HepG2 (cell line): ENCODE measurements around the gene LPXN. TPM values are rescaled to one million over a fixed set of nuclear protein-coding genes. Genes with fewer than 3 reads are reported as not detected.

ENCODE experiments used
- AKAP8 ChIP-seq: sonication (generic); formaldehyde crosslinking; IDR thresholded peaks from 2 replicates; pipeline ENCODE4 v1.5.1; 2020; ENCODE audit warnings: mild to moderate bottlenecking, missing genetic modification reagents
- BHLHE40 ChIP-seq: IDR thresholded peaks from 2 replicates; pipeline ENCODE4 v1.6.1; 2011; ENCODE audit warnings: low read length, improper control_type of control experiment
- ELF4 ChIP-seq: sonication (generic); formaldehyde crosslinking; IDR thresholded peaks from 2 replicates; pipeline ENCODE4 v1.5.0; 2020; ENCODE audit warnings: missing genetic modification reagents, mild to moderate bottlenecking, moderate library complexity, borderline replicate concordance
- GPN1 ChIP-seq: sonication (generic); formaldehyde crosslinking; IDR thresholded peaks from 2 replicates; pipeline ENCODE4 v1.5.1; 2020; ENCODE audit warnings: missing genetic modification reagents, borderline replicate concordance
- KLF9 ChIP-seq: IDR thresholded peaks from 2 replicates; pipeline ENCODE4 v1.6.1; 2016; ENCODE audit warnings: low read depth
- MEF2D ChIP-seq: sonication (generic); formaldehyde crosslinking; IDR thresholded peaks from 2 replicates; pipeline ENCODE4 v1.5.1; 2020; ENCODE audit warnings: mild to moderate bottlenecking, missing genetic modification reagents
- MTF1 ChIP-seq: sonication (generic); formaldehyde crosslinking; IDR thresholded peaks from 2 replicates; pipeline ENCODE4 v1.5.0; 2020; ENCODE audit warnings: missing genetic modification reagents
- PRPF4 ChIP-seq: fragments of 200-400 bp; formaldehyde crosslinking; IDR thresholded peaks from 2 replicates; pipeline ENCODE4 v1.6.1; 2016; ENCODE audit warnings: low read length, low read depth; ENCODE audit not compliant: poor library complexity, severe bottlenecking
- TEAD2 ChIP-seq: sonication (generic); formaldehyde crosslinking; IDR thresholded peaks from 2 replicates; pipeline ENCODE4 v1.9.0; 2021; ENCODE audit warnings: missing genetic modification reagents
- THRA ChIP-seq: sonication (generic); formaldehyde crosslinking; IDR thresholded peaks from 2 replicates; pipeline ENCODE4 v1.4.0; 2020; ENCODE audit warnings: missing genetic modification reagents, borderline replicate concordance
- TMF1 ChIP-seq: sonication (generic); formaldehyde crosslinking; IDR thresholded peaks from 2 replicates; pipeline ENCODE4 v1.8.1; 2022; ENCODE audit warnings: low read depth, missing genetic modification reagents
- ZKSCAN8 ChIP-seq: IDR thresholded peaks from 2 replicates; pipeline ENCODE4 v1.6.1; 2016; ENCODE audit warnings: borderline replicate concordance, missing genetic modification reagents, missing compliant biosample characterization
- ZMYM2 ChIP-seq: sonication (generic); formaldehyde crosslinking; IDR thresholded peaks from 2 replicates; pipeline ENCODE4 v1.8.0; 2022; ENCODE audit warnings: mild to moderate bottlenecking, missing genetic modification reagents
- ZNF274 ChIP-seq: sonication (generic); formaldehyde crosslinking; IDR thresholded peaks from 2 replicates; pipeline ENCODE4 v1.5.1; 2020; ENCODE audit warnings: mild to moderate bottlenecking, missing genetic modification reagents
- ZNF333 ChIP-seq: sonication (generic); formaldehyde crosslinking; IDR thresholded peaks from 2 replicates; pipeline ENCODE4 v1.4.0; 2020; ENCODE audit warnings: mild to moderate bottlenecking, missing genetic modification reagents, borderline replicate concordance
- ZNF33A ChIP-seq: sonication (generic); formaldehyde crosslinking; IDR thresholded peaks from 2 replicates; pipeline ENCODE4 v1.5.1; 2020; ENCODE audit warnings: missing genetic modification reagents, mild to moderate bottlenecking, moderate library complexity, borderline replicate concordance
- ZNF382 ChIP-seq: sonication (generic); formaldehyde crosslinking; IDR thresholded peaks from 2 replicates; pipeline ENCODE4 v1.5.0; 2020; ENCODE audit warnings: missing genetic modification reagents, mild to moderate bottlenecking, borderline replicate concordance
- ZNF441 ChIP-seq: sonication (generic); formaldehyde crosslinking; IDR thresholded peaks from 2 replicates; pipeline ENCODE4 v1.7.0; 2021; ENCODE audit warnings: missing genetic modification reagents, borderline replicate concordance
- ZNF713 ChIP-seq: sonication (generic); formaldehyde crosslinking; IDR thresholded peaks from 2 replicates; pipeline ENCODE4 v1.4.0; 2020; ENCODE audit warnings: mild to moderate bottlenecking, missing genetic modification reagents
- ZNF841 ChIP-seq: sonication (generic); formaldehyde crosslinking; IDR thresholded peaks from 2 replicates; pipeline ENCODE4 v1.8.1; 2023; ENCODE audit warnings: missing genetic modification reagents, borderline replicate concordance
- ZNF878 ChIP-seq: sonication (generic); formaldehyde crosslinking; IDR thresholded peaks from 2 replicates; pipeline ENCODE4 v1.8.1; 2023; ENCODE audit warnings: mild to moderate bottlenecking, missing genetic modification reagents, moderate library complexity
- ZUFSP ChIP-seq: sonication (generic); formaldehyde crosslinking; IDR thresholded peaks from 2 replicates; pipeline ENCODE4 v1.9.0; 2021; ENCODE audit warnings: missing genetic modification reagents, mild to moderate bottlenecking, borderline replicate concordance
- polyA plus RNA-seq, 8 experiments: library from polyadenylated mRNA; depleted of rRNA in 3 of 8; stranded (reverse) in 7 of 8; unstranded in 1 of 8; fragments of >200 nt; fragmentation: Illumina TruSeq in 4 of 8; extraction: Trizol in 4 of 8; gene quantifications; 2 replicates each; pipeline versions ENCODE4 v1.2.1 to v1.2.3, GENCODE V29; 2011 to 2016; ENCODE audit warnings: low read depth in 4 of 8, missing spikeins in 1 of 8, mixed read lengths in 1 of 8; ENCODE audit not compliant: insufficient read depth in 1 of 8
- total RNA-seq, 5 experiments: library from RNA; depleted of rRNA; stranded (reverse); fragments of >200 nt; fragmentation: Illumina TruSeq; extraction: Trizol; gene quantifications; 2 replicates each; pipeline ENCODE4 v1.2.3, GENCODE V29; 2016; ENCODE audit warnings: low read depth in 1 of 5
- TF ChIP-seq, protein P1 (sequence below): sonication (generic); formaldehyde crosslinking; IDR thresholded peaks from 2 replicates; pipeline ENCODE4 v1.4.0; 2020; ENCODE audit warnings: low read depth, mild to moderate bottlenecking, missing genetic modification reagents
- TF ChIP-seq, protein P2 (sequence below): sonication (generic); formaldehyde crosslinking; conservative IDR thresholded peaks from 2 replicates; pipeline ENCODE4 v1.8.0; 2022; ENCODE audit warnings: missing genetic modification reagents

LPXN gene
- total and polyA plus RNA-seq, 2 of the 13 experiments (the other 11 are each of a cell fraction or from before 2014, with no cell fraction given): 1.7 to 3.5 TPM

DNA sequence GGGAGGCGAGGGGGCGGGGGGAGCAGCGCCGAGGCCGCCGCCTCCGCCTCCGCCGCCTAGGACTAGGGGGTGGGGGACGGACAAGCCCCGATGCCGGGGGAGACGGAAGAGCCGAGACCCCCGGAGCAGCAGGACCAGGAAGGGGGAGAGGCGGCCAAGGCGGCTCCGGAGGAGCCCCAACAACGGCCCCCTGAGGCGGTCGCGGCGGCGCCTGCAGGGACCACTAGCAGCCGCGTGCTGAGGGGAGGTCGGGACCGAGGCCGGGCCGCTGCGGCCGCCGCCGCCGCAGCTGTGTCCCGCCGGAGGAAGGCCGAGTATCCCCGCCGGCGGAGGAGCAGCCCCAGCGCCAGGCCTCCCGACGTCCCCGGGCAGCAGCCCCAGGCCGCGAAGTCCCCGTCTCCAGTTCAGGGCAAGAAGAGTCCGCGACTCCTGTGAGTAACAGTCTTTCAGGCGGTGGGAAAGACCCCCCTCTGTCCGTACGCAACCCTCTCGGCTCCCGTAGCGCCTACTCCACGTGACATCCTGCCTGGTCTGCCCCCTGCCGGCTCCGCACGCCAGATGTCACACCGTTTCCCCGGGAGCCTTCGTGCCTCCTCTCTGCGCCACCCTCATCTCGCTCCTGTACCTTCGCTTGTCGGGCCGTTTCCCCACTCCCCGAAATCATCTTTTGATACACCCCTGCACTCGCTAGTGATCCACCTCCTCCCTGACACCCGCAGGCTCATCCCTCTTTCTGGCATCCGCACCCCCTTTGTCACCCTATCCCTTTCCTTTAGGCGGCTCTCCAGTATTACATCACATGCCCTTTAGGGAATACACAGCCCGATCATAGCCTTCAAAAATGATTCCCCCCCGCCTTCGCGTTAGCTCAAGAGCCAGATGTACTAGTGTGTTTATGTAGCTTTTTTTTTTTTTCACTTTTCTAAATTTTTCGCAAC lies 3.8 kb upstream of the LPXN start (continued):
- no peak for TF ChIP-seq ZUFSP (CRISPR knock-in tag)
- TF ChIP-seq ZNF333 (CRISPR knock-in tag): no peak
- no peak for TF ChIP-seq MTF1
- no peak for TF ChIP-seq ZNF878 (CRISPR knock-in tag)
- 0 out of 2 replicates have a peak, but pooled peaks have one; percentile 26 for TF ChIP-seq ZNF382 (CRISPR knock-in tag)
- TF ChIP-seq, protein P1, sequence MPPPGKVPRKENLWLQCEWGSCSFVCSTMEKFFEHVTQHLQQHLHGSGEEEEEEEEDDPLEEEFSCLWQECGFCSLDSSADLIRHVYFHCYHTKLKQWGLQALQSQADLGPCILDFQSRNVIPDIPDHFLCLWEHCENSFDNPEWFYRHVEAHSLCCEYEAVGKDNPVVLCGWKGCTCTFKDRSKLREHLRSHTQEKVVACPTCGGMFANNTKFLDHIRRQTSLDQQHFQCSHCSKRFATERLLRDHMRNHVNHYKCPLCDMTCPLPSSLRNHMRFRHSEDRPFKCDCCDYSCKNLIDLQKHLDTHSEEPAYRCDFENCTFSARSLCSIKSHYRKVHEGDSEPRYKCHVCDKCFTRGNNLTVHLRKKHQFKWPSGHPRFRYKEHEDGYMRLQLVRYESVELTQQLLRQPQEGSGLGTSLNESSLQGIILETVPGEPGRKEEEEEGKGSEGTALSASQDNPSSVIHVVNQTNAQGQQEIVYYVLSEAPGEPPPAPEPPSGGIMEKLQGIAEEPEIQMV (CRISPR knock-in tag): no peak
- TF ChIP-seq ZNF441 (CRISPR knock-in tag): 0 out of 2 replicates have a peak, but pooled peaks have one; percentile 25
- no peak for TF ChIP-seq ELF4 (CRISPR knock-in tag)
- no peak for TF ChIP-seq TMF1 (CRISPR knock-in tag)
- peak; percentile 85 for TF ChIP-seq BHLHE40
- no peak for TF ChIP-seq THRA (CRISPR knock-in tag)
- no peak for TF ChIP-seq TEAD2 (CRISPR knock-in tag)
- no peak for TF ChIP-seq ZMYM2
- TF ChIP-seq MEF2D (CRISPR knock-in tag): no peak
- TF ChIP-seq, protein P2, sequence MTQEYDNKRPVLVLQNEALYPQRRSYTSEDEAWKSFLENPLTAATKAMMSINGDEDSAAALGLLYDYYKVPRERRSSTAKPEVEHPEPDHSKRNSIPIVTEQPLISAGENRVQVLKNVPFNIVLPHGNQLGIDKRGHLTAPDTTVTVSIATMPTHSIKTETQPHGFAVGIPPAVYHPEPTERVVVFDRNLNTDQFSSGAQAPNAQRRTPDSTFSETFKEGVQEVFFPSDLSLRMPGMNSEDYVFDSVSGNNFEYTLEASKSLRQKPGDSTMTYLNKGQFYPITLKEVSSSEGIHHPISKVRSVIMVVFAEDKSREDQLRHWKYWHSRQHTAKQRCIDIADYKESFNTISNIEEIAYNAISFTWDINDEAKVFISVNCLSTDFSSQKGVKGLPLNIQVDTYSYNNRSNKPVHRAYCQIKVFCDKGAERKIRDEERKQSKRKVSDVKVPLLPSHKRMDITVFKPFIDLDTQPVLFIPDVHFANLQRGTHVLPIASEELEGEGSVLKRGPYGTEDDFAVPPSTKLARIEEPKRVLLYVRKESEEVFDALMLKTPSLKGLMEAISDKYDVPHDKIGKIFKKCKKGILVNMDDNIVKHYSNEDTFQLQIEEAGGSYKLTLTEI (CRISPR knock-in tag): no peak
- no peak for TF ChIP-seq GPN1 (CRISPR knock-in tag)
- no peak for TF ChIP-seq ZKSCAN8 (CRISPR knock-in tag)
- TF ChIP-seq ZNF33A (CRISPR knock-in tag): no peak
- no peak for TF ChIP-seq PRPF4
- TF ChIP-seq ZNF841: no peak
- TF ChIP-seq KLF9 (CRISPR knock-in tag): no peak
- TF ChIP-seq ZNF274: peak; percentile 70; the same call in 1 of the 2 replicates
- peak; percentile 34; the same call in 1 of the 2 replicates for TF ChIP-seq AKAP8
- no peak for TF ChIP-seq ZNF713 (CRISPR knock-in tag)
